HEK293 (cell line): ENCODE results near the gene SAP25.

ENCODE experiments used
- CTCF ChIA-PET: fragments of 350-600 bp; formaldehyde crosslinking; extraction: SDS; loops from one replicate; lab custom pipeline; 2021; ENCODE audit warnings: antibody characterized with exemption; lab: Yijun Ruan, JAX
- POLR2A ChIA-PET: fragments of 300-600 bp; formaldehyde crosslinking; extraction: SDS; loops from one replicate; lab custom pipeline; 2020; ENCODE audit warnings: antibody characterized with exemption, inconsistent platforms; lab: Yijun Ruan, JAX
- H3K27ac ChIP-seq: fragments of 200-500 bp; sonication (Bioruptor generic); 2 replicates; pipeline ENCODE4 v1.5.1; 2014; ENCODE audit warnings: low read depth, low read length, control low read depth, inconsistent platforms; ENCODE audit errors: extremely low read depth
- H3K36me3 ChIP-seq, 2 experiments: fragments of 200-500 bp in 1 of 2; sonication (Bioruptor generic) in 1 of 2; 1 replicate in 1 of 2; 2 replicates in 1 of 2; pipeline ENCODE4 v1.5.1; 2014 to 2017; ENCODE audit warnings: inconsistent platforms in 2 of 2, low read length in 2 of 2; ENCODE audit not compliant: control insufficient read depth in 2 of 2, insufficient read depth in 1 of 2
- H3K4me1 ChIP-seq: fragments of 200-500 bp; sonication (Bioruptor generic); 2 replicates; pipeline ENCODE4 v1.5.1; 2014; ENCODE audit warnings: mild to moderate bottlenecking, low read length, inconsistent platforms; ENCODE audit not compliant: control insufficient read depth, insufficient read depth
- H3K4me3 ChIP-seq: 2 replicates; pipeline ENCODE4 v1.5.1; 2011; ENCODE audit warnings: low read depth, mild to moderate bottlenecking, control low read depth, low read length, moderate library complexity
- H3K9me3 ChIP-seq: fragments of 200-500 bp; sonication (Bioruptor generic); 2 replicates; pipeline ENCODE4 v1.5.1; 2014; ENCODE audit warnings: low read depth, low read length, inconsistent platforms; ENCODE audit not compliant: control insufficient read depth, insufficient read depth
- HOXD13 ChIP-seq: sonication (generic); formaldehyde crosslinking; IDR thresholded peaks from 2 replicates; pipeline ENCODE4 v1.8.0; 2022; ENCODE audit warnings: missing genetic modification reagents, borderline replicate concordance
- KLF10 ChIP-seq: fragments of 450-650 bp; IDR thresholded peaks from 2 replicates; pipeline ENCODE4 v1.5.1; 2018; ENCODE audit warnings: missing biosample characterization, mild to moderate bottlenecking, missing genetic modification characterization
- KLF8 ChIP-seq: fragments of 450-650 bp; formaldehyde crosslinking; IDR thresholded peaks from 2 replicates; pipeline ENCODE4 v1.5.1; 2016; ENCODE audit warnings: missing biosample characterization, missing genetic modification characterization
- SP3 ChIP-seq: fragments of 450-650 bp; formaldehyde crosslinking; IDR thresholded peaks from 2 replicates; pipeline ENCODE4 v1.5.1; 2016; ENCODE audit warnings: missing biosample characterization, missing genetic modification characterization
- ZBTB17 ChIP-seq: fragments of 450-650 bp; formaldehyde crosslinking; IDR thresholded peaks from 2 replicates; pipeline ENCODE4 v1.5.1; 2016; ENCODE audit warnings: missing biosample characterization, missing genetic modification characterization
- ZBTB21 ChIP-seq: fragments of 450-650 bp; formaldehyde crosslinking; IDR thresholded peaks from 2 replicates; pipeline ENCODE4 v1.5.1; 2017; ENCODE audit warnings: missing biosample characterization, missing genetic modification characterization
- ZEB2 ChIP-seq: fragments of 450-650 bp; formaldehyde crosslinking; IDR thresholded peaks from 2 replicates; pipeline ENCODE4 v1.5.1; 2016; ENCODE audit warnings: missing biosample characterization, missing genetic modification characterization
- ZNF571 ChIP-seq: fragments of 450-650 bp; formaldehyde crosslinking; IDR thresholded peaks from 2 replicates; pipeline ENCODE4 v1.5.0; 2017; ENCODE audit warnings: missing biosample characterization, missing genetic modification characterization
- ZNF623 ChIP-seq: fragments of 450-650 bp; formaldehyde crosslinking; IDR thresholded peaks from 2 replicates; pipeline ENCODE4 v1.5.1; 2016; ENCODE audit warnings: missing biosample characterization, missing genetic modification characterization
- ZNF626 ChIP-seq: fragments of 450-650 bp; sonication (Bioruptor Pico); formaldehyde crosslinking; IDR thresholded peaks from 2 replicates; pipeline ENCODE4 v1.5.1; 2018; ENCODE audit warnings: missing biosample characterization, missing genetic modification characterization, inconsistent platforms
- ZNF670 ChIP-seq: fragments of 450-650 bp; formaldehyde crosslinking; IDR thresholded peaks from 2 replicates; pipeline ENCODE4 v1.5.1; 2016; ENCODE audit warnings: missing biosample characterization, missing genetic modification characterization, low read depth
- ZNF707 ChIP-seq: fragments of 450-650 bp; formaldehyde crosslinking; IDR thresholded peaks from 2 replicates; pipeline ENCODE4 v1.5.1; 2016; ENCODE audit warnings: missing biosample characterization, missing genetic modification characterization
- ZNF747 ChIP-seq: fragments of 450-650 bp; formaldehyde crosslinking; IDR thresholded peaks from 2 replicates; pipeline ENCODE4 v1.5.1; 2016; ENCODE audit warnings: missing biosample characterization, missing genetic modification characterization
- TF ChIP-seq, protein P1 (sequence below): fragments of 450-650 bp; formaldehyde crosslinking; IDR thresholded peaks from 2 replicates; pipeline ENCODE4 v1.5.1; 2016; ENCODE audit warnings: missing biosample characterization, missing genetic modification characterization, borderline replicate concordance
- TF ChIP-seq, protein P2 (sequence below): fragments of 450-650 bp; formaldehyde crosslinking; IDR thresholded peaks from 2 replicates; pipeline ENCODE4 v1.5.1; 2016; ENCODE audit warnings: missing biosample characterization, missing genetic modification characterization
- TF ChIP-seq, protein P3 (sequence below): fragments of 450-650 bp; formaldehyde crosslinking; optimal IDR thresholded peaks from 2 replicates; pipeline ENCODE3; 2016; ENCODE audit warnings: missing biosample characterization, mild to moderate bottlenecking, missing genetic modification characterization
- TF ChIP-seq, protein P4 (sequence below): fragments of 450-650 bp; formaldehyde crosslinking; conservative IDR thresholded peaks from 2 replicates; pipeline ENCODE4 v1.5.1; 2016; ENCODE audit warnings: low read depth, missing biosample characterization, missing genetic modification characterization
- TF ChIP-seq, protein P5 (sequence below): fragments of 450-650 bp; formaldehyde crosslinking; IDR thresholded peaks from 2 replicates; pipeline ENCODE4 v1.5.1; 2016; ENCODE audit warnings: missing biosample characterization, missing genetic modification characterization
- TF ChIP-seq, protein P6 (sequence below): fragments of 450-650 bp; formaldehyde crosslinking; IDR thresholded peaks from 2 replicates; pipeline ENCODE4 v1.5.1; 2016; ENCODE audit warnings: missing biosample characterization, missing genetic modification characterization

Gene SAP25

DNA sequence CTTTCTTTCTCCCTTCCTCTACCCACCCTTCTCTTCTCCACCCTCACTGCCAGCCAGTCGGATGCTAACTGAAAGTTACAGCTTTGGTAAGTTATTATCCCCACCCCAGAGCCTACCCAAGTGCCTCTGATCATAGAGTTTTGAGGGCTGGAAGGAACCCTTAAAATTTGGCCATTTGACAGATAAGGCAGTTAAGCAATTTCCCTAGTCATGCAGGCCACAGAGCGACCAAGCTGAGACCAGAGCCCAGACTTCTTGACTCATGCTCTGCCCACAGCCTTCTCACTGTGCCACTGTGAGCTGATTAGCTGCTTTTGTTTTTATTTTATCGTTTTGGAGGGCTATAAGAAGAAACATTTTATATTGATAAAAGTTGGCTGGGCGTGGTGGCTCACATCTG is 17.2 kb downstream of the SAP25 start:
- Histone ChIP-seq H3K4me3 (no peak overlapping the region), H3K27ac (no peak overlapping the region), H3K36me3 (peaks cover 11 to 38% of the 10 kb centered on the region in 2 experiments; a peak in 2 of 3 replicates)
- POLR2A ChIA-PET = no interaction called here
- TF ChIP-seq, protein P1, sequence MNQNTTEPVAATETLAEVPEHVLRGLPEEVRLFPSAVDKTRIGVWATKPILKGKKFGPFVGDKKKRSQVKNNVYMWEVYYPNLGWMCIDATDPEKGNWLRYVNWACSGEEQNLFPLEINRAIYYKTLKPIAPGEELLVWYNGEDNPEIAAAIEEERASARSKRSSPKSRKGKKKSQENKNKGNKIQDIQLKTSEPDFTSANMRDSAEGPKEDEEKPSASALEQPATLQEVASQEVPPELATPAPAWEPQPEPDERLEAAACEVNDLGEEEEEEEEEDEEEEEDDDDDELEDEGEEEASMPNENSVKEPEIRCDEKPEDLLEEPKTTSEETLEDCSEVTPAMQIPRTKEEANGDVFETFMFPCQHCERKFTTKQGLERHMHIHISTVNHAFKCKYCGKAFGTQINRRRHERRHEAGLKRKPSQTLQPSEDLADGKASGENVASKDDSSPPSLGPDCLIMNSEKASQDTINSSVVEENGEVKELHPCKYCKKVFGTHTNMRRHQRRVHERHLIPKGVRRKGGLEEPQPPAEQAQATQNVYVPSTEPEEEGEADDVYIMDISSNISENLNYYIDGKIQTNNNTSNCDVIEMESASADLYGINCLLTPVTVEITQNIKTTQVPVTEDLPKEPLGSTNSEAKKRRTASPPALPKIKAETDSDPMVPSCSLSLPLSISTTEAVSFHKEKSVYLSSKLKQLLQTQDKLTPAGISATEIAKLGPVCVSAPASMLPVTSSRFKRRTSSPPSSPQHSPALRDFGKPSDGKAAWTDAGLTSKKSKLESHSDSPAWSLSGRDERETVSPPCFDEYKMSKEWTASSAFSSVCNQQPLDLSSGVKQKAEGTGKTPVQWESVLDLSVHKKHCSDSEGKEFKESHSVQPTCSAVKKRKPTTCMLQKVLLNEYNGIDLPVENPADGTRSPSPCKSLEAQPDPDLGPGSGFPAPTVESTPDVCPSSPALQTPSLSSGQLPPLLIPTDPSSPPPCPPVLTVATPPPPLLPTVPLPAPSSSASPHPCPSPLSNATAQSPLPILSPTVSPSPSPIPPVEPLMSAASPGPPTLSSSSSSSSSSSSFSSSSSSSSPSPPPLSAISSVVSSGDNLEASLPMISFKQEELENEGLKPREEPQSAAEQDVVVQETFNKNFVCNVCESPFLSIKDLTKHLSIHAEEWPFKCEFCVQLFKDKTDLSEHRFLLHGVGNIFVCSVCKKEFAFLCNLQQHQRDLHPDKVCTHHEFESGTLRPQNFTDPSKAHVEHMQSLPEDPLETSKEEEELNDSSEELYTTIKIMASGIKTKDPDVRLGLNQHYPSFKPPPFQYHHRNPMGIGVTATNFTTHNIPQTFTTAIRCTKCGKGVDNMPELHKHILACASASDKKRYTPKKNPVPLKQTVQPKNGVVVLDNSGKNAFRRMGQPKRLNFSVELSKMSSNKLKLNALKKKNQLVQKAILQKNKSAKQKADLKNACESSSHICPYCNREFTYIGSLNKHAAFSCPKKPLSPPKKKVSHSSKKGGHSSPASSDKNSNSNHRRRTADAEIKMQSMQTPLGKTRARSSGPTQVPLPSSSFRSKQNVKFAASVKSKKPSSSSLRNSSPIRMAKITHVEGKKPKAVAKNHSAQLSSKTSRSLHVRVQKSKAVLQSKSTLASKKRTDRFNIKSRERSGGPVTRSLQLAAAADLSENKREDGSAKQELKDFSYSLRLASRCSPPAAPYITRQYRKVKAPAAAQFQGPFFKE (tag by site-specific recombination) = no peak
- TF ChIP-seq ZNF623 (tag by site-specific recombination) (no peak), ZNF626 (tag by site-specific recombination) (no peak), SP3 (tag by site-specific recombination) (no peak), ZBTB17 (no peak), ZNF670 (tag by site-specific recombination) (no peak), ZNF707 (tag by site-specific recombination) (no peak), ZBTB21 (tag by site-specific recombination) (no peak), KLF8 (tag by site-specific recombination) (no peak), HOXD13 (CRISPR knock-in tag) (no peak), KLF10 (tag by site-specific recombination) (no peak), ZEB2 (tag by site-specific recombination) (no peak), ZNF747 (no peak), ZNF571 (tag by site-specific recombination) (no peak)
- TF ChIP-seq, protein P2, sequence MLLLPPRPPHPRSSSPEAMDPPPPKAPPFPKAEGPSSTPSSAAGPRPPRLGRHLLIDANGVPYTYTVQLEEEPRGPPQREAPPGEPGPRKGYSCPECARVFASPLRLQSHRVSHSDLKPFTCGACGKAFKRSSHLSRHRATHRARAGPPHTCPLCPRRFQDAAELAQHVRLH (tag by site-specific recombination) = no peak
- TF ChIP-seq, protein P3, sequence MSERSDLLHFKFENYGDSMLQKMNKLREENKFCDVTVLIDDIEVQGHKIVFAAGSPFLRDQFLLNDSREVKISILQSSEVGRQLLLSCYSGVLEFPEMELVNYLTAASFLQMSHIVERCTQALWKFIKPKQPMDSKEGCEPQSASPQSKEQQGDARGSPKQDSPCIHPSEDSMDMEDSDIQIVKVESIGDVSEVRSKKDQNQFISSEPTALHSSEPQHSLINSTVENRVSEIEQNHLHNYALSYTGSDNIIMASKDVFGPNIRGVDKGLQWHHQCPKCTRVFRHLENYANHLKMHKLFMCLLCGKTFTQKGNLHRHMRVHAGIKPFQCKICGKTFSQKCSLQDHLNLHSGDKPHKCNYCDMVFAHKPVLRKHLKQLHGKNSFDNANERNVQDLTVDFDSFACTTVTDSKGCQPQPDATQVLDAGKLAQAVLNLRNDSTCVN = no peak
- TF ChIP-seq, protein P4, sequence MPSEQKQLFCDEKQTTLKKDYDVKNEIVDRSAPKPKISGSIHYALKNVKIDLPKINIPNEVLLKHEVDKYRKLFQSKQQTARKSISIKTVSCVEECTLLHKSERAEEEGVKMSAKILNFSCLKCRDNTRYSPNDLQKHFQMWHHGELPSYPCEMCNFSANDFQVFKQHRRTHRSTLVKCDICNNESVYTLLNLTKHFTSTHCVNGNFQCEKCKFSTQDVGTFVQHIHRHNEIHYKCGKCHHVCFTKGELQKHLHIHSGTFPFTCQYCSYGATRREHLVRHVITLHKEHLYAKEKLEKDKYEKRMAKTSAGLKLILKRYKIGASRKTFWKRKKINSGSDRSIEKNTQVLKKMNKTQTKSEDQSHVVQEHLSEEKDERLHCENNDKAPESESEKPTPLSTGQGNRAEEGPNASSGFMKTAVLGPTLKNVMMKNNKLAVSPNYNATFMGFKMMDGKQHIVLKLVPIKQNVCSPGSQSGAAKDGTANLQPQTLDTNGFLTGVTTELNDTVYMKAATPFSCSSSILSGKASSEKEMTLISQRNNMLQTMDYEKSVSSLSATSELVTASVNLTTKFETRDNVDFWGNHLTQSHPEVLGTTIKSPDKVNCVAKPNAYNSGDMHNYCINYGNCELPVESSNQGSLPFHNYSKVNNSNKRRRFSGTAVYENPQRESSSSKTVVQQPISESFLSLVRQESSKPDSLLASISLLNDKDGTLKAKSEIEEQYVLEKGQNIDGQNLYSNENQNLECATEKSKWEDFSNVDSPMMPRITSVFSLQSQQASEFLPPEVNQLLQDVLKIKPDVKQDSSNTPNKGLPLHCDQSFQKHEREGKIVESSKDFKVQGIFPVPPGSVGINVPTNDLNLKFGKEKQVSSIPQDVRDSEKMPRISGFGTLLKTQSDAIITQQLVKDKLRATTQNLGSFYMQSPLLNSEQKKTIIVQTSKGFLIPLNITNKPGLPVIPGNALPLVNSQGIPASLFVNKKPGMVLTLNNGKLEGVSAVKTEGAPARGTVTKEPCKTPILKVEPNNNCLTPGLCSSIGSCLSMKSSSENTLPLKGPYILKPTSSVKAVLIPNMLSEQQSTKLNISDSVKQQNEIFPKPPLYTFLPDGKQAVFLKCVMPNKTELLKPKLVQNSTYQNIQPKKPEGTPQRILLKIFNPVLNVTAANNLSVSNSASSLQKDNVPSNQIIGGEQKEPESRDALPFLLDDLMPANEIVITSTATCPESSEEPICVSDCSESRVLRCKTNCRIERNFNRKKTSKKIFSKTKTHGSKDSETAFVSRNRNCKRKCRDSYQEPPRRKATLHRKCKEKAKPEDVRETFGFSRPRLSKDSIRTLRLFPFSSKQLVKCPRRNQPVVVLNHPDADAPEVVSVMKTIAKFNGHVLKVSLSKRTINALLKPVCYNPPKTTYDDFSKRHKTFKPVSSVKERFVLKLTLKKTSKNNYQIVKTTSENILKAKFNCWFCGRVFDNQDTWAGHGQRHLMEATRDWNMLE = no peak
- TF ChIP-seq, protein P5, sequence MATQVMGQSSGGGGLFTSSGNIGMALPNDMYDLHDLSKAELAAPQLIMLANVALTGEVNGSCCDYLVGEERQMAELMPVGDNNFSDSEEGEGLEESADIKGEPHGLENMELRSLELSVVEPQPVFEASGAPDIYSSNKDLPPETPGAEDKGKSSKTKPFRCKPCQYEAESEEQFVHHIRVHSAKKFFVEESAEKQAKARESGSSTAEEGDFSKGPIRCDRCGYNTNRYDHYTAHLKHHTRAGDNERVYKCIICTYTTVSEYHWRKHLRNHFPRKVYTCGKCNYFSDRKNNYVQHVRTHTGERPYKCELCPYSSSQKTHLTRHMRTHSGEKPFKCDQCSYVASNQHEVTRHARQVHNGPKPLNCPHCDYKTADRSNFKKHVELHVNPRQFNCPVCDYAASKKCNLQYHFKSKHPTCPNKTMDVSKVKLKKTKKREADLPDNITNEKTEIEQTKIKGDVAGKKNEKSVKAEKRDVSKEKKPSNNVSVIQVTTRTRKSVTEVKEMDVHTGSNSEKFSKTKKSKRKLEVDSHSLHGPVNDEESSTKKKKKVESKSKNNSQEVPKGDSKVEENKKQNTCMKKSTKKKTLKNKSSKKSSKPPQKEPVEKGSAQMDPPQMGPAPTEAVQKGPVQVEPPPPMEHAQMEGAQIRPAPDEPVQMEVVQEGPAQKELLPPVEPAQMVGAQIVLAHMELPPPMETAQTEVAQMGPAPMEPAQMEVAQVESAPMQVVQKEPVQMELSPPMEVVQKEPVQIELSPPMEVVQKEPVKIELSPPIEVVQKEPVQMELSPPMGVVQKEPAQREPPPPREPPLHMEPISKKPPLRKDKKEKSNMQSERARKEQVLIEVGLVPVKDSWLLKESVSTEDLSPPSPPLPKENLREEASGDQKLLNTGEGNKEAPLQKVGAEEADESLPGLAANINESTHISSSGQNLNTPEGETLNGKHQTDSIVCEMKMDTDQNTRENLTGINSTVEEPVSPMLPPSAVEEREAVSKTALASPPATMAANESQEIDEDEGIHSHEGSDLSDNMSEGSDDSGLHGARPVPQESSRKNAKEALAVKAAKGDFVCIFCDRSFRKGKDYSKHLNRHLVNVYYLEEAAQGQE (tag by site-specific recombination) = no peak
- TF ChIP-seq, protein P6, sequence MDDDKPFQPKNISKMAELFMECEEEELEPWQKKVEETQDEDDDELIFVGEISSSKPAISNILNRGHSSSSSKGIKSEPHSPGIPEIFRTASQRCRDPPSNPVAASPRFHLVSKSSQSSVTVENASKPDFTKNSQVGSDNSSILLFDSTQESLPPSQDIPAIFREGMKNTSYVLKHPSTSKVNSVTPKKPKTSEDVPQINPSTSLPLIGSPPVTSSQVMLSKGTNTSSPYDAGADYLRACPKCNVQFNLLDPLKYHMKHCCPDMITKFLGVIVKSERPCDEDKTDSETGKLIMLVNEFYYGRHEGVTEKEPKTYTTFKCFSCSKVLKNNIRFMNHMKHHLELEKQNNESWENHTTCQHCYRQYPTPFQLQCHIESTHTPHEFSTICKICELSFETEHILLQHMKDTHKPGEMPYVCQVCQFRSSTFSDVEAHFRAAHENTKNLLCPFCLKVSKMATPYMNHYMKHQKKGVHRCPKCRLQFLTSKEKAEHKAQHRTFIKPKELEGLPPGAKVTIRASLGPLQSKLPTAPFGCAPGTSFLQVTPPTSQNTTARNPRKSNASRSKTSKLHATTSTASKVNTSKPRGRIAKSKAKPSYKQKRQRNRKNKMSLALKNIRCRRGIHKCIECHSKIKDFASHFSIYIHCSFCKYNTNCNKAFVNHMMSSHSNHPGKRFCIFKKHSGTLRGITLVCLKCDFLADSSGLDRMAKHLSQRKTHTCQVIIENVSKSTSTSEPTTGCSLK (tag by site-specific recombination) = no peak
- TF ChIP-seq, all 188 proteins: peak for 0
- CTCF ChIA-PET = interaction anchor here (0.6 to 2.4 kb wide), 5 partner anchors 11 to 394 kb away, joined by 3 to 19 read pairs (median 3); no protein-coding TSS in a partner anchor
- Histone ChIP-seq H3K4me1 (no peaks in the 10 kb centered on the region), H3K9me3 (no peaks in the 10 kb centered on the region)
